Tibial artery (tissue), 4 donors: ENCODE data around the gene MPST.

ENCODE experiments used
- DNase-seq, 2 donors: peaks; one replicate each; pipeline ENCODE4 v3.0.0-alpha.2; 2019
- H3K27ac ChIP-seq, 2 donors: fragments of 200-600 bp; sonication (generic) in 1 of 2; 1 replicate in 1 of 2; 2 replicates in 1 of 2; pipeline ENCODE4 v1.5.1; 2018 to 2019; ENCODE audit warnings: mild to moderate bottlenecking in 1 of 2
- H3K27me3 ChIP-seq, 2 donors: fragments of 200-600 bp; sonication (generic) in 1 of 2; one replicate each; pipeline versions ENCODE4 v1.5.1 to v1.6.0; 2016 to 2019
- H3K36me3 ChIP-seq, 3 donors: fragments of 200-600 bp; sonication (generic) in 2 of 3; one replicate each; pipeline ENCODE4 v1.5.1; 2016 to 2019; ENCODE audit warnings: mild to moderate bottlenecking in 2 of 3
- H3K4me1 ChIP-seq, 4 donors: fragments of 200-600 bp; sonication (generic) in 2 of 4; 1 replicate in 3 of 4; 2 replicates in 1 of 4; pipeline ENCODE4 v1.5.1; 2016 to 2019
- H3K4me3 ChIP-seq, 2 donors: fragments of 200-600 bp; sonication (generic) in 1 of 2; 1 replicate in 1 of 2; 2 replicates in 1 of 2; pipeline ENCODE4 v1.5.1; 2018 to 2019; ENCODE audit warnings: mild to moderate bottlenecking in 2 of 2
- H3K9me3 ChIP-seq, 3 donors: fragments of 200-600 bp; sonication (generic) in 1 of 3; one replicate each; pipeline ENCODE4 v1.5.1; 2016 to 2019
- intact Hi-C: fragments of 100-400 bp; cut with DNase I; formaldehyde crosslinking; loops from one replicate; pipeline ENCODE4 v1.15.0; 2023; ENCODE audit warnings: low total_unique reads
- TF ChIP-seq, protein P1 (sequence below), 2 experiments: fragments of 200-600 bp in 1 of 2; fragments of 450-650 bp in 1 of 2; IDR thresholded peaks; one replicate each; pipeline ENCODE4 v1.5.1; 2017 to 2019; ENCODE audit warnings: antibody characterized with exemption in 2 of 2, mild to moderate bottlenecking in 1 of 2, moderate library complexity in 1 of 2

MPST gene

DNA sequence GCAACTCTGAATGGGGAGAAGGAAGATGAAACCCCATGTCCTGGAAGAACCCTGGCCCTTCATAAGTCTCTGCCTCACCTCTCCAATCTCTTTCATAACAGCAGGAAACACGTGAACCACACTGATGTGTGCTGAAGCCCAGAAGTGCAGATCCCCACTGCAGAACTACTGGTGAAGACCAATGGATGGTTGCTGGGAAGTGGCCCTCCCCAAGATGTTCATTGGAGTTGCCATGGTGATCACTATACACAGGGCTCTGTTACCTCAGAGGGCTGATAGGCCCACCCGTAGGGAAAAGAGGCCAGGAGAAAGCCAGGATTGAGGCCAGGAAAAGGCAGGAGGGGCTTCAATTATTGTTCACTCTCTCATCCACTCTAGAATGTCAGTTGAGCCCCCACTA is 11.9 kb upstream of the MPST start:
- Histone ChIP-seq H3K4me3 (no peak overlapping the region), H3K4me1 (peaks cover 0 to 6% (median 3%) of the 10 kb centered on the region in 4 donors), H3K27ac (no peak overlapping the region), H3K36me3 (peaks cover 0 to 5% (median 0%) of the 10 kb centered on the region in 3 donors), H3K9me3 (no peaks in the 10 kb centered on the region), H3K27me3 (peaks cover 0 to 16% of the 10 kb centered on the region in 2 donors)
- DNase-seq: no peak
- TF ChIP-seq, protein P1, sequence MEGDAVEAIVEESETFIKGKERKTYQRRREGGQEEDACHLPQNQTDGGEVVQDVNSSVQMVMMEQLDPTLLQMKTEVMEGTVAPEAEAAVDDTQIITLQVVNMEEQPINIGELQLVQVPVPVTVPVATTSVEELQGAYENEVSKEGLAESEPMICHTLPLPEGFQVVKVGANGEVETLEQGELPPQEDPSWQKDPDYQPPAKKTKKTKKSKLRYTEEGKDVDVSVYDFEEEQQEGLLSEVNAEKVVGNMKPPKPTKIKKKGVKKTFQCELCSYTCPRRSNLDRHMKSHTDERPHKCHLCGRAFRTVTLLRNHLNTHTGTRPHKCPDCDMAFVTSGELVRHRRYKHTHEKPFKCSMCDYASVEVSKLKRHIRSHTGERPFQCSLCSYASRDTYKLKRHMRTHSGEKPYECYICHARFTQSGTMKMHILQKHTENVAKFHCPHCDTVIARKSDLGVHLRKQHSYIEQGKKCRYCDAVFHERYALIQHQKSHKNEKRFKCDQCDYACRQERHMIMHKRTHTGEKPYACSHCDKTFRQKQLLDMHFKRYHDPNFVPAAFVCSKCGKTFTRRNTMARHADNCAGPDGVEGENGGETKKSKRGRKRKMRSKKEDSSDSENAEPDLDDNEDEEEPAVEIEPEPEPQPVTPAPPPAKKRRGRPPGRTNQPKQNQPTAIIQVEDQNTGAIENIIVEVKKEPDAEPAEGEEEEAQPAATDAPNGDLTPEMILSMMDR (IDR thresholded peaks at IDR 0.05): no peak
- intact Hi-C loops: no loop called here

DNA sequence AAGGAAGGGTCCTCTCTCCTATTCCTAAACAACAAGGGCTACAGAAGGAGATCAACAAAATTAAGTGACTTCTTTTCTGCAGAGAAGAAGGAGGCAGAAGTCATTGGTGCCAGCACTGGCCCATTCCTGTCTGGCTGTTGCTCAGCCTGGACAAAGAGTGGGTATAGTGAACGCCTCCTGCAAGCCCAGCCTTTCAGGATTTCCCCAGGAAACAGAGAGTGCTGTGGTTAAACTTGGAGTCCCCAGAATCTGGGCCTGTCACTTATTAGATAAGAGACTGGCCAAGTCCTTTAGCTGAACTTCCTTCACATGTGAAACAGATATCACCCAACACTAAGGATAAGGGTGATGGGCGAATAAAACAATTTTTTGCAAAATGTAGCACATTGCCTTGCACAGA is 11.2 kb upstream of the MPST start:
- TF ChIP-seq, protein P1 (IDR thresholded peaks at IDR 0.05): no peak
- Histone ChIP-seq H3K27ac (no peak overlapping the region), H3K4me3 (no peak overlapping the region), H3K36me3 (peaks cover 0 to 5% (median 0%) of the 10 kb centered on the region in 3 donors), H3K27me3 (peaks cover 0 to 11% of the 10 kb centered on the region in 2 donors), H3K4me1 (peaks cover 0 to 6% (median 3%) of the 10 kb centered on the region in 4 donors), H3K9me3 (no peaks in the 10 kb centered on the region)
- no peak for DNase-seq
- intact Hi-C loops: no loop called here

DNA sequence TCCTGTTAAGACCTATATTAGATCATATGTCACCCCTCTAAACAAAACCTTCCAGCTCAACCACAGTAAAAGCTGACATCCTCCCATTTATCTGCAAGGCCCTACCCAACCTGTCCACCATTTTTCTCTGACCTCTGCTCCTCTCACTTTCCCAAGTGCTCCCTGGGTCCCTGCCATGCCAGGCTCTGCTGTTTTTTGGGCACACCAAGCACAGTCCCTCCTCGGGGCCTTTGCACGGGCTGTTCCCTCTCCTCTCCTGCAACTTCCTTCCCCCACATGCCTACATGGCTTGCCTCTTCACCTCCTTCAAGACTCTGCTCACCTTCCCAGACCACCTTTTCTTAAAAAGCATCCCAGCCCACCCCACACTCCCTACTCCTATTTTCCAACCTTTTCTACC is 10.1 kb upstream of the MPST start:
- no peaks in the 10 kb centered on the region for H3K9me3 ChIP-seq
- H3K4me3 ChIP-seq: no peak overlapping the region
- intact Hi-C loops: no loop called here
- no peaks in the 10 kb centered on the region for H3K27me3 ChIP-seq
- H3K27ac ChIP-seq: no peak overlapping the region
- H3K4me1 ChIP-seq: peaks cover 0 to 6% (median 3%) of the 10 kb centered on the region in 4 donors
- TF ChIP-seq, protein P1 (IDR thresholded peaks at IDR 0.05): no peak
- H3K36me3 ChIP-seq: peaks cover 0 to 5% (median 0%) of the 10 kb centered on the region in 3 donors
- DNase-seq: no peak

DNA sequence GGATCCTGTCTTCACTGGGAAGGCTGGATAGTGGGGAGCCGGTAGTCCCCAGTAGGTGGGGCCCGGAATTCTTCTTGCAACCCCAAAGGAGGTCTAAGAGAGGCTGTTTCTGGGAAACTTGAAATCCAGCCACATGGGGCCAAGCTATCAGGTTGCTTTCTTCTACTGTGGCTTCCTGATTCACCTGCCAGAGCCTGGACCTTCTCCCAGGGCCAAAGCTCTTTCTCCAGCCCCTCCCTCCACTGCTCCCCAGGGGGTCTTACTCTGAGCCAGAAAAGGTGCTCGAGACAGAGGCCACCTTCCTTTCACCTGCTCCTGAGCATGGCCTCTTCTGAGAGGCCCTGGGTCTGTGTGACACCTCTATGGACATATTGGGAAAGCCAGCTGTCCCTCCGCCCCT is 9.4 kb upstream of the MPST start:
- Histone ChIP-seq H3K4me1 (peaks cover 0 to 6% (median 3%) of the 10 kb centered on the region in 4 donors), H3K36me3 (peaks cover 0 to 5% (median 0%) of the 10 kb centered on the region in 3 donors), H3K27ac (no peak overlapping the region), H3K27me3 (no peaks in the 10 kb centered on the region), H3K9me3 (no peaks in the 10 kb centered on the region), H3K4me3 (no peak overlapping the region)
- DNase-seq: no peak
- TF ChIP-seq, protein P1 (IDR thresholded peaks at IDR 0.05): no peak
- intact Hi-C loops: no loop called here

DNA sequence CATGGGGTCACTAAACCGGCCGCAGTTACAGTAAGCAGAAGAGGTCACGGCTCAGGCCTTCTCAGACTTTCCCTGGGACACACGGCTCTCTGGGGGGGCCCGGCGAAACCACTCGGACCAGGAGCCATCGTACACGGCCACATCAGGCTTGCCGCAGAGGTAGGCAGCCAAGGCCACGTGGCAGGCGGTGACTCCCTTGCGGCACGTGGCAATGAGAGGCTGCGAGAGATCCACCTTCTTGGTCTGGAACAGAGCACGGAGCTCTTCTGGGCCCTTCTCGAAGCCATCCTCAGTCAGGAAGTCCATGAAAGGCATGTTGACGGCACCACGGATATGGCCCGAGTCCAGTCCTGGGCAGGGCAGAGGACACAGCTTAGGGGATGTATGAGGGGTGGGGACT is 8.6 kb upstream of the MPST start:
- Histone ChIP-seq H3K4me3 (no peak overlapping the region), H3K27ac (no peak overlapping the region), H3K27me3 (no peaks in the 10 kb centered on the region), H3K9me3 (no peaks in the 10 kb centered on the region), H3K36me3 (peaks cover 0 to 5% (median 0%) of the 10 kb centered on the region in 3 donors), H3K4me1 (peaks cover 0 to 6% (median 3%) of the 10 kb centered on the region in 4 donors)
- no peak for DNase-seq
- TF ChIP-seq, protein P1 (IDR thresholded peaks at IDR 0.05): no peak
- intact Hi-C loops: no loop called here

DNA sequence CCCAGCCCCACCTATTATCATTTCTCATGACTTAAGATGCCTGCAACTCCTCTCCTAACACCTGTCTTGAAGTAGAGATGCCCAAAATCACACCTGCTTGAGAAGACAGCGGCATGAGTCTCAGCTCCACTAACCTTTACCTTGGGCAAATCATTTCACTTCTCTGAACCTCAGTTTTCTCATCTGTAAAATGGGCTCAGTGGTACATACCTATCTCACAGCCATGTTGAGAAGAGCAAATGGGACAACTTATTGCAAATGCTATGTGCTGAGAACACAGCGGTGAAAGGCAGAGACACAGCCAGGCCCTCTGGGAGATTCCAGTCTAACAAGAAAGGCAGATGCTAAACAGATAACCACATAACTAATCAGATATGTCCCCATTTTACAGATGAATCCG is 8.1 kb upstream of the MPST start:
- H3K4me3 ChIP-seq: no peak overlapping the region
- TF ChIP-seq, protein P1 (IDR thresholded peaks at IDR 0.05): no peak
- no peaks in the 10 kb centered on the region for H3K27me3 ChIP-seq
- H3K36me3 ChIP-seq: peaks cover 0 to 5% (median 0%) of the 10 kb centered on the region in 3 donors
- no peak for DNase-seq
- intact Hi-C loops: no loop called here
- H3K27ac ChIP-seq: no peak overlapping the region
- peaks cover 0 to 6% (median 3%) of the 10 kb centered on the region in 4 donors for H3K4me1 ChIP-seq
- H3K9me3 ChIP-seq: no peaks in the 10 kb centered on the region
